NCI-H1930 (cell line): Measurements from ENCODE around the gene ULK1.
"Not testable (repeated sequence)": the region's sequence is repeated elsewhere in the genome, so short reads cannot be mapped to it uniquely, and the experiment has no call there.

Source experiments
- DNase-seq, 2 experiments: peaks; one replicate each; lab custom pipeline; 2025; lab: John Stamatoyannopoulos, UW

ULK1 gene

GRCh38 chr12:131943389-131943788, 49.0 kb downstream of the ULK1 start:
- no peak for DNase-seq

- DNase-seq = no peak
Measured at GRCh38 chr12:131943876-131944275, 49.5 kb downstream of the ULK1 start.

GRCh38 chr12:131944601-131945251, 50.3 kb downstream of the ULK1 start:
- DNase-seq = no peak

- no peak for DNase-seq
Measured at GRCh38 chr12:131946757-131947156, 52.3 kb downstream of the ULK1 start.

- DNase-seq = no peak
Measured at GRCh38 chr12:131947482-131948027, 53.1 kb downstream of the ULK1 start.

GRCh38 chr12:131948166-131948712, 53.8 kb downstream of the ULK1 start:
- no peak for DNase-seq

GRCh38 chr12:131948713-131949430, 54.5 kb downstream of the ULK1 start:
- not testable (repeated sequence) for DNase-seq

- DNase-seq = peak; percentile 87 to 91
Measured at GRCh38 chr12:131949431-131950181, 55.2 kb downstream of the ULK1 start, which contains the start of gene EP400. Gene EP400, plus strand, starts transcription at chr12:131949942. Its CDS starts 10,678 bp downstream, at chr12:131960620.

- peak in 1 of 2 experiments; percentile 47 for DNase-seq
Measured at GRCh38 chr12:131950182-131950913, 55.9 kb downstream of the ULK1 start.

- DNase-seq = not testable (repeated sequence)
Measured at GRCh38 chr12:131953810-131954209, 59.4 kb downstream of the ULK1 start.

- not testable (repeated sequence) for DNase-seq
Measured at GRCh38 chr12:131954460-131954859, 60.0 kb downstream of the ULK1 start.

GRCh38 chr12:131959116-131959515, 64.7 kb downstream of the ULK1 start:
- DNase-seq = no peak

GRCh38 chr12:131959641-131960589, 65.5 kb downstream of the ULK1 start:
- DNase-seq = no peak

- not testable (repeated sequence) for DNase-seq
Measured at GRCh38 chr12:131960590-131961325, 66.3 kb downstream of the ULK1 start.

GRCh38 chr12:131961328-131961727, 66.9 kb downstream of the ULK1 start:
- DNase-seq = not testable (repeated sequence)

GRCh38 chr12:131962069-131962468, 67.6 kb downstream of the ULK1 start:
- no peak for DNase-seq

- DNase-seq = no peak
Measured at GRCh38 chr12:131963381-131963780, 69.0 kb downstream of the ULK1 start.

- DNase-seq = no peak
Measured at GRCh38 chr12:131965073-131965472, 70.7 kb downstream of the ULK1 start.

GRCh38 chr12:131971226-131971625, 76.8 kb downstream of the ULK1 start:
- DNase-seq = no peak
